GM19351 (cell line): Measurements from ENCODE around the gene NSF.
"Not testable (repeated sequence)": the region's sequence is repeated elsewhere in the genome, so short reads cannot be mapped to it uniquely, and the experiment has no call there.

Source experiments
- ATAC-seq: cut with Tn5 transposase; IDR thresholded peaks from one replicate; pipeline ENCODE4 v1.9.1; 2021; ENCODE audit warnings: mild to moderate bottlenecking, moderate library complexity; ENCODE audit not compliant: unreplicated experiment

NSF gene

GRCh38 chr17:46745376-46745775 is 154.9 kb downstream of the NSF start:
- no peak for ATAC-seq

GRCh38 chr17:46751425-46751824 is 161.0 kb downstream of the NSF start:
- no peak for ATAC-seq

- no peak for ATAC-seq
Observed at GRCh38 chr17:46753776-46754175, 163.3 kb downstream of the NSF start.

GRCh38 chr17:46756081-46756735 is 165.7 kb downstream of the NSF start:
- no peak for ATAC-seq

- ATAC-seq, result no peak
Observed at GRCh38 chr17:46756861-46757260, 166.4 kb downstream of the NSF start.

GRCh38 chr17:46757588-46757987 is 167.1 kb downstream of the NSF start:
- ATAC-seq, result not testable (repeated sequence)

- no peak for ATAC-seq
Observed at GRCh38 chr17:46758614-46759013, 168.1 kb downstream of the NSF start.

GRCh38 chr17:46759141-46759540 is 168.7 kb downstream of the NSF start:
- ATAC-seq, result no peak

GRCh38 chr17:46763416-46763815 is 172.9 kb downstream of the NSF start:
- ATAC-seq, result no peak

- no peak for ATAC-seq
Observed at GRCh38 chr17:46764000-46764708, 173.7 kb downstream of the NSF start.

GRCh38 chr17:46764709-46765401 is 174.4 kb downstream of the NSF start:
- ATAC-seq, result no peak

- ATAC-seq, result no peak
Observed at GRCh38 chr17:46765453-46765852, 175.0 kb downstream of the NSF start.

- no peak for ATAC-seq
Observed at GRCh38 chr17:46766493-46767491, 176.3 kb downstream of the NSF start.

GRCh38 chr17:46768540-46768870 is 178.0 kb downstream of the NSF start:
- no peak for ATAC-seq

- not testable (repeated sequence) for ATAC-seq
Observed at GRCh38 chr17:46768896-46769295, 178.4 kb downstream of the NSF start.

- ATAC-seq, result no peak
Observed at GRCh38 chr17:46769531-46770438, 179.3 kb downstream of the NSF start.

GRCh38 chr17:46770439-46770817 is 180.0 kb downstream of the NSF start:
- ATAC-seq, result no peak

- no peak for ATAC-seq
Observed at GRCh38 chr17:46770818-46771560, 180.5 kb downstream of the NSF start.
